Measurements from ENCODE around the gene ARHGAP22. TPM values are rescaled to one million over a fixed set of nuclear protein-coding genes. Genes with fewer than 3 reads are reported as not detected.

ARHGAP22 gene
- polyA plus RNA-seq, 1 experiment: 7.2 TPM

DNA sequence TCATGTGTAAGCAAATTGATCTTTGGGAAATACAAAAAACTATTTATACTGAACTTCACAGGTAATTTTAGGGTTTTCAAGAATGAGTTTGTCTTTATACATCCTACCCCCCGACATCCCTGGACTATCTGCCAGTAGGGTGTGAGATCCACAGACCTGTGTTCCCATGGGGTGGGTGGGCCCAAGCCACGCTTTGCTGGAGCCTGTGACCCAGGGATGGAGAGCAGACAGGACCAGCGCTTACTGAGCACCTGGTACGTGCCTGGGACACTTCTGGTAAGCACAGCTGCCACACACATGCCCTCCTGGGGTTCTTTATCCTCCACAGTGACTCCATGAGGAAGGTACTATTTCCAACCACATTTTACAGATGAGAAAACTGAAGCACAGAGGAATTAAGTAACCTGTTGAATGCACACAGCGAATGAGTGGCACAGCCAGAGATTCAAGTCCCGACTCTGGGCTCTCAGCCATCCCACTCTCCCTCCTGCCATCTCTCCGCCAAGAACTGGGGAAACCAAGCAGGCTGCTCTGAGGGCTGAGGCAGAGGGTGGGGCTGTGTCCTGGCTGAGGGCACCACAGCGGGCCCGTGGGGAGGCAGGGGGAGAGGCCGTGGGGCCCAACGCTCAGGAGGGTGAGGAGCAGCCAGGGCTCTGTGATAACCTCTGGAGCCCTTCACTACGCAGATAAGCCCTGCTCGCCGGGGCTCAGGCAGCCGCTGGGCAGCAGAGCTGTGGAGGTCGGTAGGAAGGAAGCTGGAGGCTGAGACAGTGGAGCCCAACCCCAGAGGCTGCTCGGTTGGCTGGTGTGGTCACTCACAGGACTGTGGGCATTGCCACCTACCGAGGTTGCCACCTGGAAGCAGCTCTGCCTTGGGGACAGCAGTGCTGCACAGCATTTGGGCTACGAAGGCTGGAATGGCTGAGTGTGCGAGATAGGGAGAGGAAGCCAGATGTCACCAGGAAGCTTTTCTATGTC lies 124.2 kb downstream of the ARHGAP22 start:
- DNase-seq (ENCODE audit: low read depth): no peak
- H3K27me3 ChIP-seq (ENCODE audit: control insufficient read depth, insufficient read depth, low read length): no peaks in the 10 kb centered on the region
- H3K36me3 ChIP-seq (ENCODE audit: control insufficient read depth, insufficient read depth, low read length): peaks cover 5% of the 10 kb centered on the region
- ChIA-PET CTCF (interaction anchor here (0.6 to 0.9 kb wide), 2 partner anchors 21 to 175 kb away, joined by 3 read pairs; no protein-coding TSS in a partner anchor), POLR2A (no interaction called here)
- no peak overlapping the region for H3K4me3 ChIP-seq (ENCODE audit: low read depth, low read length)
- TF ChIP-seq, protein P1, sequence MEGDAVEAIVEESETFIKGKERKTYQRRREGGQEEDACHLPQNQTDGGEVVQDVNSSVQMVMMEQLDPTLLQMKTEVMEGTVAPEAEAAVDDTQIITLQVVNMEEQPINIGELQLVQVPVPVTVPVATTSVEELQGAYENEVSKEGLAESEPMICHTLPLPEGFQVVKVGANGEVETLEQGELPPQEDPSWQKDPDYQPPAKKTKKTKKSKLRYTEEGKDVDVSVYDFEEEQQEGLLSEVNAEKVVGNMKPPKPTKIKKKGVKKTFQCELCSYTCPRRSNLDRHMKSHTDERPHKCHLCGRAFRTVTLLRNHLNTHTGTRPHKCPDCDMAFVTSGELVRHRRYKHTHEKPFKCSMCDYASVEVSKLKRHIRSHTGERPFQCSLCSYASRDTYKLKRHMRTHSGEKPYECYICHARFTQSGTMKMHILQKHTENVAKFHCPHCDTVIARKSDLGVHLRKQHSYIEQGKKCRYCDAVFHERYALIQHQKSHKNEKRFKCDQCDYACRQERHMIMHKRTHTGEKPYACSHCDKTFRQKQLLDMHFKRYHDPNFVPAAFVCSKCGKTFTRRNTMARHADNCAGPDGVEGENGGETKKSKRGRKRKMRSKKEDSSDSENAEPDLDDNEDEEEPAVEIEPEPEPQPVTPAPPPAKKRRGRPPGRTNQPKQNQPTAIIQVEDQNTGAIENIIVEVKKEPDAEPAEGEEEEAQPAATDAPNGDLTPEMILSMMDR (IDR thresholded peaks at IDR 0.05; ENCODE audit: insufficient read depth, low read depth, low read length): no peak

DNA sequence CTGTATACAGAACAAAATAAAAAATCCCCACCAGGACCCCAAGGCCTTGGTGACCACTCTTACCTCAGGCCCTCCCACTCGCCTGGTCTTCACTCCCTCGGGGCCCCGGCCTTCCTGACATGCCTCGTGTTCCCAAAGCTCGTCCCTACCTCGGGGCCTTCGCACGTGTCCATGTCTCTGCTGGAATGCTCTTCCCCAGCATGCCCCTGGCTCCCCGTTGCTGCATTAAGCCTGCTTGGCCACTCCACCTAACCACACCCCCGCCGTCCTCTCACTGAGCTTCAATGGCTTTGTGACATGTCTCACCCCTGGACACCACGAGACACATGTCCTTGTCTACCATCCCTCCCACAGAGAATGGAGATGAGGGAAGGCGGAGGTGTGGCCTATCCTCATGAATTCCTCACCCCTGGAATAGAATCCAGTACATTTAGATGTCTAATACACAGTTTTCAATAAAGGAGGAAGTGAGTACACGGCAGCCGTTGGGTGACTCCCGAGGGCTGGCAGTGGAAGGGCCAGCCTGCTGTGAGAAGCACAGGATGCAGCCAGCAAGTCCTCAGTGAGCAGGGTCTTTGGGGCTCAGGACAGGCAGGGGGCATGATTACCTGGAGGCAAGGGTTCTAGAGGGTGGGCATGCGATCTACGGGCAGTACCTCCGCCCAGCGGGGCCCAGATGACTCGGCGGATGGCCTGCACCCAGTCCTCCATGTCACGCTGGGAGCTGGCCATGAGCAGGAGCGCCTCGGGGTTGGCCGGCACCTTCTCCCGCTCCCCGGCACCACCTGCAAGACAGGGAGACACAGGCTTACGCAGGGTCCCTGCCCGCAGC lies 125.7 kb downstream of the ARHGAP22 start:
- H3K36me3 ChIP-seq (ENCODE audit: control insufficient read depth, insufficient read depth, low read length): peaks cover 5% of the 10 kb centered on the region
- TF ChIP-seq, protein P1 (IDR thresholded peaks at IDR 0.05; ENCODE audit: insufficient read depth, low read depth, low read length): no peak
- POLR2A ChIA-PET: no interaction called here
- H3K4me3 ChIP-seq (ENCODE audit: low read depth, low read length): no peak overlapping the region
- CTCF ChIA-PET: interaction anchor here (0.6 to 1.3 kb wide), 2 partner anchors 46 to 99 kb away, joined by 3 read pairs; no protein-coding TSS in a partner anchor
- no peaks in the 10 kb centered on the region for H3K27me3 ChIP-seq (ENCODE audit: control insufficient read depth, insufficient read depth, low read length)
- no peak for DNase-seq (ENCODE audit: low read depth)

DNA sequence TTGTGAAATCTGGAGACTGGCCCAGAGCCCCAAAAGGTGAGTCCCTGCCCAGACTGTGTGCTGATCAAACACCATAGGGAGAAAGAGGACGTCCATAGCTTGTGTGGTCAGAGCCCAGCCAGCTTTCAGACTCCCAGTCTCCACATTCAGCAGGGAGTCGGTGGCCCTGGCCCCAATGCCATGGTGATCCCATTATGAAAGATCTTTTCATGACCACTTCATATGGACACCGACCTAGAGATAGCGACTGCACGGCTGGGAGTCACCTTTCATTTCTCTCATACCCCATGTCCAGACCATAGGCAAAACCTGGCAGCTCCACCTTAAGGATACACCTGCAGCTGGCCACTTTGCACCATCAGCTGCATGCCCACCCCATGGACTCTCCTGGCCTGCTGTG lies 126.4 kb downstream of the ARHGAP22 start:
- DNase-seq (ENCODE audit: low read depth): no peak
- CTCF ChIA-PET: interaction anchor here (1.3 kb wide), 1 partner anchor 46 kb away, joined by 3 read pairs; no protein-coding TSS in a partner anchor

DNA sequence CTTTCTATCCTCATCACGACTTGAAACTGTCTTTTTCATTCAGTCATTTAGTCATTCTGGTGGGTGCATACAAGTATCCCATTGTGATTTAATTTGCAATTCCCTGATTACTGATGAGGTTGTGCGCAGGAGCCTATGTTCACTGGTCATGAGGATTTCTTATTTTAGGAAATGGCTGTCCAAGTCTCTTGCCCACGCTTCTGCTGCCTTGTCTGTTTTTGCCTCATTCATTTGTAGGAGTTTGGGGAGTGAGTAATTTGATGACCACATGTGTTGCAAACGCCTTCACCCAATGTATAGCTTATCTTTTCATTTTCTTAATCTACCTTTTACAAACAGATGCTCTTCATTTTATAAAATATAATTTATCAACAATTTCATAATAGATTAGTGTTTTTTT lies 127.3 kb downstream of the ARHGAP22 start:
- ChIA-PET CTCF (interaction anchor here (1.3 kb wide), 1 partner anchor 47 kb away, joined by 3 read pairs; no protein-coding TSS in a partner anchor), POLR2A (no interaction called here)
- Histone ChIP-seq H3K36me3 (ENCODE audit: control insufficient read depth, insufficient read depth, low read length) (peaks cover 5% of the 10 kb centered on the region), H3K4me3 (ENCODE audit: low read depth, low read length) (no peak overlapping the region), H3K27me3 (ENCODE audit: control insufficient read depth, insufficient read depth, low read length) (no peaks in the 10 kb centered on the region)
- TF ChIP-seq, protein P1 (IDR thresholded peaks at IDR 0.05; ENCODE audit: insufficient read depth, low read depth, low read length): no peak
- no peak for DNase-seq (ENCODE audit: low read depth)

More for the DNA sequence above, 126.4 kb downstream of the ARHGAP22 start:
- TF ChIP-seq, protein P1 (IDR thresholded peaks at IDR 0.05; ENCODE audit: insufficient read depth, low read depth, low read length): no peak
- Histone ChIP-seq H3K4me3 (ENCODE audit: low read depth, low read length) (no peak overlapping the region), H3K27me3 (ENCODE audit: control insufficient read depth, insufficient read depth, low read length) (no peaks in the 10 kb centered on the region), H3K36me3 (ENCODE audit: control insufficient read depth, insufficient read depth, low read length) (peaks cover 5% of the 10 kb centered on the region)
- POLR2A ChIA-PET: no interaction called here

DNA sequence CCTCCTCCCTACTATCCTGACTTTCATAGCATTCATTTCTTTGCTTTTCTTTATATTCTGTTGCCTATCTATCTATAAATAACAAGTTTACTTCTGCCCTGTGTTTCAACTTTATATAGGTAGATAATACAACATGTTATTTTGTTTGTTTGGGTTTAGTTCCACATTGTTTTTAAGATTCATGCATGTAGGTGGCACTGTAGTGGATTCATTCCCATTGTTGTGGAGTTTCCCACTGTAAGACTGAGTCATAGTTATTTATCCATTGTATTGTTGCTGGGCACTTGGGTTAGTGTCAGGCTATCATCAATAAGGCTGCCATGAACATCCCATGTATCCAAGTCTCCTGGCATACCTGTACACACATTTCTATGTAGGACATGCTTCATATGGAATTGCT lies 127.7 kb downstream of the ARHGAP22 start:
- H3K4me3 ChIP-seq (ENCODE audit: low read depth, low read length): no peak overlapping the region
- DNase-seq (ENCODE audit: low read depth): no peak
- H3K36me3 ChIP-seq (ENCODE audit: control insufficient read depth, insufficient read depth, low read length): peaks cover 5% of the 10 kb centered on the region
- TF ChIP-seq, protein P1 (IDR thresholded peaks at IDR 0.05; ENCODE audit: insufficient read depth, low read depth, low read length): no peak
- H3K27me3 ChIP-seq (ENCODE audit: control insufficient read depth, insufficient read depth, low read length): no peaks in the 10 kb centered on the region
- ChIA-PET CTCF (no interaction called here), POLR2A (no interaction called here)

Data from BJ (cell line).